Measurements from ENCODE around the gene OR2T35. TPM values are rescaled to one million over a fixed set of nuclear protein-coding genes. Genes with fewer than 3 reads are reported as not detected.

Gene OR2T35
- polyA plus RNA-seq, 4 donors: not detected

GRCh38 chr1:248618119-248618518 lies 27.0 kb downstream of the OR2T35 start:
- WGBS, 3 donors: 71 to 77% (median 75%) methylated on average over 7 of the region's 7 CpGs
- DNase-seq: no peak
- Histone ChIP-seq H3K27me3 (ENCODE audit: control insufficient read depth in 3 of 3, insufficient read depth in 3 of 3, low read length in 3 of 3) (no peaks in the 10 kb centered on the region), H3K27ac (ENCODE audit: low read depth in 1 of 3, low read length in 2 of 3) (no peak overlapping the region), H3K4me1 (ENCODE audit: control insufficient read depth in 3 of 3, insufficient read depth in 2 of 3, low read depth in 1 of 3, low read length in 2 of 3) (no peaks in the 10 kb centered on the region), H3K4me3 (ENCODE audit: low read depth in 1 of 3, low read length in 3 of 3) (no peak overlapping the region), H3K9me3 (ENCODE audit: control insufficient read depth in 2 of 2, insufficient read depth in 1 of 2, low read depth in 1 of 2, low read length in 1 of 2) (no peaks in the 10 kb centered on the region), H3K36me3 (ENCODE audit: control insufficient read depth in 3 of 3, insufficient read depth in 2 of 3, low read depth in 1 of 3, low read length in 3 of 3) (no peaks in the 10 kb centered on the region)
- FAIRE-seq: no peak

- DNase-seq: no peak
- FAIRE-seq: no peak
- Histone ChIP-seq H3K27ac (ENCODE audit: low read depth in 1 of 3, low read length in 2 of 3) (no peak overlapping the region), H3K4me3 (ENCODE audit: low read depth in 1 of 3, low read length in 3 of 3) (no peak overlapping the region), H3K27me3 (ENCODE audit: control insufficient read depth in 3 of 3, insufficient read depth in 3 of 3, low read length in 3 of 3) (no peaks in the 10 kb centered on the region), H3K4me1 (ENCODE audit: control insufficient read depth in 3 of 3, insufficient read depth in 2 of 3, low read depth in 1 of 3, low read length in 2 of 3) (no peaks in the 10 kb centered on the region), H3K36me3 (ENCODE audit: control insufficient read depth in 3 of 3, insufficient read depth in 2 of 3, low read depth in 1 of 3, low read length in 3 of 3) (no peaks in the 10 kb centered on the region), H3K9me3 (ENCODE audit: control insufficient read depth in 2 of 2, insufficient read depth in 1 of 2, low read depth in 1 of 2, low read length in 1 of 2) (no peaks in the 10 kb centered on the region)
- 54 to 74% (median 71%) methylated on average over 1 of the region's 1 CpG for WGBS, 3 donors
Observed at GRCh38 chr1:248613742-248614141, 31.3 kb downstream of the OR2T35 start.

GRCh38 chr1:248611883-248612414 lies 33.1 kb downstream of the OR2T35 start:
- Histone ChIP-seq H3K4me1 (ENCODE audit: control insufficient read depth in 3 of 3, insufficient read depth in 2 of 3, low read depth in 1 of 3, low read length in 2 of 3) (no peaks in the 10 kb centered on the region), H3K27me3 (ENCODE audit: control insufficient read depth in 3 of 3, insufficient read depth in 3 of 3, low read length in 3 of 3) (no peaks in the 10 kb centered on the region), H3K36me3 (ENCODE audit: control insufficient read depth in 3 of 3, insufficient read depth in 2 of 3, low read depth in 1 of 3, low read length in 3 of 3) (no peaks in the 10 kb centered on the region), H3K27ac (ENCODE audit: low read depth in 1 of 3, low read length in 2 of 3) (no peak overlapping the region), H3K9me3 (ENCODE audit: control insufficient read depth in 2 of 2, insufficient read depth in 1 of 2, low read depth in 1 of 2, low read length in 1 of 2) (no peaks in the 10 kb centered on the region), H3K4me3 (ENCODE audit: low read depth in 1 of 3, low read length in 3 of 3) (no peak overlapping the region)
- no peak for DNase-seq
- FAIRE-seq: no peak
- 80 to 89% (median 81%) methylated on average over 4 of the region's 4 CpGs for WGBS, 3 donors

GRCh38 chr1:248610301-248610700 lies 34.8 kb downstream of the OR2T35 start:
- Histone ChIP-seq H3K36me3 (ENCODE audit: control insufficient read depth in 3 of 3, insufficient read depth in 2 of 3, low read depth in 1 of 3, low read length in 3 of 3) (no peaks in the 10 kb centered on the region), H3K4me3 (ENCODE audit: low read depth in 1 of 3, low read length in 3 of 3) (no peak overlapping the region), H3K4me1 (ENCODE audit: control insufficient read depth in 3 of 3, insufficient read depth in 2 of 3, low read depth in 1 of 3, low read length in 2 of 3) (no peaks in the 10 kb centered on the region), H3K9me3 (ENCODE audit: control insufficient read depth in 2 of 2, insufficient read depth in 1 of 2, low read depth in 1 of 2, low read length in 1 of 2) (no peaks in the 10 kb centered on the region), H3K27ac (ENCODE audit: low read depth in 1 of 3, low read length in 2 of 3) (no peak overlapping the region), H3K27me3 (ENCODE audit: control insufficient read depth in 3 of 3, insufficient read depth in 3 of 3, low read length in 3 of 3) (no peaks in the 10 kb centered on the region)
- DNase-seq (no peak), FAIRE-seq (no peak)
- WGBS, 3 donors: 32 to 42% (median 40%) methylated on average over 3 of the region's 3 CpGs

- no peaks in the 10 kb centered on the region for H3K36me3 ChIP-seq (ENCODE audit: control insufficient read depth in 3 of 3, insufficient read depth in 2 of 3, low read depth in 1 of 3, low read length in 3 of 3)
- H3K4me3 ChIP-seq (ENCODE audit: low read depth in 1 of 3, low read length in 3 of 3): no peak overlapping the region
- no peaks in the 10 kb centered on the region for H3K27me3 ChIP-seq (ENCODE audit: control insufficient read depth in 3 of 3, insufficient read depth in 3 of 3, low read length in 3 of 3)
- H3K4me1 ChIP-seq (ENCODE audit: control insufficient read depth in 3 of 3, insufficient read depth in 2 of 3, low read depth in 1 of 3, low read length in 2 of 3): no peaks in the 10 kb centered on the region
- H3K9me3 ChIP-seq (ENCODE audit: control insufficient read depth in 2 of 2, insufficient read depth in 1 of 2, low read depth in 1 of 2, low read length in 1 of 2): no peaks in the 10 kb centered on the region
- DNase-seq (no peak), FAIRE-seq (no peak)
- no peak overlapping the region for H3K27ac ChIP-seq (ENCODE audit: low read depth in 1 of 3, low read length in 2 of 3)
- 70 to 72% (median 71%) methylated on average over 8 of the region's 8 CpGs for WGBS, 3 donors
Observed at GRCh38 chr1:248599396-248599795, 45.7 kb downstream of the OR2T35 start.

GRCh38 chr1:248597589-248597988 lies 47.5 kb downstream of the OR2T35 start, which contains the start of gene OR2T10:
TSS of gene OR2T10 (minus strand) at chr1:248597700. CDS start at chr1:248593768, 3,932 bp downstream.
- H3K4me1 ChIP-seq (ENCODE audit: control insufficient read depth in 3 of 3, insufficient read depth in 2 of 3, low read depth in 1 of 3, low read length in 2 of 3): no peaks in the 10 kb centered on the region
- DNase-seq: no peak
- no peaks in the 10 kb centered on the region for H3K27me3 ChIP-seq (ENCODE audit: control insufficient read depth in 3 of 3, insufficient read depth in 3 of 3, low read length in 3 of 3)
- H3K36me3 ChIP-seq (ENCODE audit: control insufficient read depth in 3 of 3, insufficient read depth in 2 of 3, low read depth in 1 of 3, low read length in 3 of 3): no peaks in the 10 kb centered on the region
- H3K4me3 ChIP-seq (ENCODE audit: low read depth in 1 of 3, low read length in 3 of 3): no peak within 1 kb of the TSS
- H3K27ac ChIP-seq (ENCODE audit: low read depth in 1 of 3, low read length in 2 of 3): no peak within 1 kb of the TSS
- no peak for FAIRE-seq
- WGBS, 3 donors: 87 to 95% (median 91%) methylated on average over 6 of the region's 6 CpGs
- no peaks in the 10 kb centered on the region for H3K9me3 ChIP-seq (ENCODE audit: control insufficient read depth in 2 of 2, insufficient read depth in 1 of 2, low read depth in 1 of 2, low read length in 1 of 2)

GRCh38 chr1:248596615-248597014 lies 48.5 kb downstream of the OR2T35 start:
- no peaks in the 10 kb centered on the region for H3K9me3 ChIP-seq (ENCODE audit: control insufficient read depth in 2 of 2, insufficient read depth in 1 of 2, low read depth in 1 of 2, low read length in 1 of 2)
- no peaks in the 10 kb centered on the region for H3K4me1 ChIP-seq (ENCODE audit: control insufficient read depth in 3 of 3, insufficient read depth in 2 of 3, low read depth in 1 of 3, low read length in 2 of 3)
- H3K27ac ChIP-seq (ENCODE audit: low read depth in 1 of 3, low read length in 2 of 3): no peak overlapping the region
- no peak overlapping the region for H3K4me3 ChIP-seq (ENCODE audit: low read depth in 1 of 3, low read length in 3 of 3)
- no peaks in the 10 kb centered on the region for H3K36me3 ChIP-seq (ENCODE audit: control insufficient read depth in 3 of 3, insufficient read depth in 2 of 3, low read depth in 1 of 3, low read length in 3 of 3)
- 33 to 76% (median 60%) methylated on average over 2 of the region's 2 CpGs for WGBS, 3 donors
- no peak for DNase-seq
- no peak for FAIRE-seq
- H3K27me3 ChIP-seq (ENCODE audit: control insufficient read depth in 3 of 3, insufficient read depth in 3 of 3, low read length in 3 of 3): no peaks in the 10 kb centered on the region

- WGBS, 3 donors: 80 to 85% (median 84%) methylated on average over 5 of the region's 5 CpGs
- H3K4me1 ChIP-seq (ENCODE audit: control insufficient read depth in 3 of 3, insufficient read depth in 2 of 3, low read depth in 1 of 3, low read length in 2 of 3): no peaks in the 10 kb centered on the region
- no peak overlapping the region for H3K27ac ChIP-seq (ENCODE audit: low read depth in 1 of 3, low read length in 2 of 3)
- FAIRE-seq (no peak), DNase-seq (no peak)
- H3K36me3 ChIP-seq (ENCODE audit: control insufficient read depth in 3 of 3, insufficient read depth in 2 of 3, low read depth in 1 of 3, low read length in 3 of 3): no peaks in the 10 kb centered on the region
- no peaks in the 10 kb centered on the region for H3K9me3 ChIP-seq (ENCODE audit: control insufficient read depth in 2 of 2, insufficient read depth in 1 of 2, low read depth in 1 of 2, low read length in 1 of 2)
- H3K27me3 ChIP-seq (ENCODE audit: control insufficient read depth in 3 of 3, insufficient read depth in 3 of 3, low read length in 3 of 3): no peaks in the 10 kb centered on the region
- H3K4me3 ChIP-seq (ENCODE audit: low read depth in 1 of 3, low read length in 3 of 3): no peak overlapping the region
Observed at GRCh38 chr1:248593226-248593625, 51.9 kb downstream of the OR2T35 start.

GRCh38 chr1:248592655-248593054 lies 52.4 kb downstream of the OR2T35 start:
- Histone ChIP-seq H3K36me3 (ENCODE audit: control insufficient read depth in 3 of 3, insufficient read depth in 2 of 3, low read depth in 1 of 3, low read length in 3 of 3) (no peaks in the 10 kb centered on the region), H3K27ac (ENCODE audit: low read depth in 1 of 3, low read length in 2 of 3) (no peak overlapping the region), H3K4me3 (ENCODE audit: low read depth in 1 of 3, low read length in 3 of 3) (no peak overlapping the region), H3K4me1 (ENCODE audit: control insufficient read depth in 3 of 3, insufficient read depth in 2 of 3, low read depth in 1 of 3, low read length in 2 of 3) (no peaks in the 10 kb centered on the region), H3K9me3 (ENCODE audit: control insufficient read depth in 2 of 2, insufficient read depth in 1 of 2, low read depth in 1 of 2, low read length in 1 of 2) (no peaks in the 10 kb centered on the region), H3K27me3 (ENCODE audit: control insufficient read depth in 3 of 3, insufficient read depth in 3 of 3, low read length in 3 of 3) (no peaks in the 10 kb centered on the region)
- DNase-seq (no peak), FAIRE-seq (no peak)
- WGBS, 3 donors: 67 to 77% (median 71%) methylated on average over 1 of the region's 1 CpG
